ENCODE data around the gene L2HGDH.
A peak's percentile ranks its signal among the peaks of the same experiment; 100 is the strongest.

Gene L2HGDH

GRCh38 chr14:50335389-50335788, 23.4 kb upstream of the L2HGDH start:
- H3K18ac ChIP-seq (ENCODE audit: low read length), result no peak overlapping the region
- peak overlapping the region in 1 of 2 donors; percentile 35 for H3K4me3 ChIP-seq (ENCODE audit: low read length in 2 of 2)
- no peak overlapping the region for H2BK15ac ChIP-seq (ENCODE audit: low read length)
- H4K91ac ChIP-seq (ENCODE audit: low read depth, low read length, poor library complexity), result no peak overlapping the region
- H2BK120ac ChIP-seq (ENCODE audit: low read depth, low read length), result no peak overlapping the region
- H2BK5ac ChIP-seq (ENCODE audit: low read length), result no peak overlapping the region
- DNase-seq (ENCODE audit: low spot score), result peak; percentile 81
- no peak overlapping the region for H2BK12ac ChIP-seq (ENCODE audit: low read length)
- no peak overlapping the region for H3K4me2 ChIP-seq (ENCODE audit: insufficient read depth, low read length, poor library complexity, severe bottlenecking)
- H3K14ac ChIP-seq (ENCODE audit: low read length), result no peak overlapping the region
- no CpG with 5 or more reads among the region's 7 CpGs for WGBS, 2 donors (ENCODE audit: extremely low coverage in 2 of 2, insufficient read length in 2 of 2, insufficient replicate concordance in 1 of 2)
- H2AFZ ChIP-seq (ENCODE audit: low read length), result peak overlapping the region; percentile 64
- peak overlapping the region; percentile 85 for H3K27ac ChIP-seq (replicated peaks; ENCODE audit: low read length)
- no peaks in the 10 kb centered on the region for H3K9me3 ChIP-seq (replicated peaks in 1 of 2; ENCODE audit: control insufficient read depth in 2 of 2, insufficient read depth in 1 of 2, low read depth in 1 of 2, low read length in 2 of 2)
- no peak overlapping the region for H4K8ac ChIP-seq (ENCODE audit: low read depth, low read length)
- no peaks in the 10 kb centered on the region for H3K79me1 ChIP-seq (ENCODE audit: low read depth, low read length)
- peaks cover 7 to 14% of the 10 kb centered on the region in 2 donors for H3K4me1 ChIP-seq (ENCODE audit: control insufficient read depth in 2 of 2, insufficient read depth in 1 of 2, low read depth in 1 of 2, low read length in 2 of 2)
- H2AK5ac ChIP-seq (ENCODE audit: low read depth, low read length), result no peak overlapping the region
- H3K4ac ChIP-seq (ENCODE audit: low read length), result no peak overlapping the region
- H3K9ac ChIP-seq (ENCODE audit: low read depth, low read length, poor library complexity), result no peak overlapping the region
- no peaks in the 10 kb centered on the region for H3K27me3 ChIP-seq (ENCODE audit: control insufficient read depth in 3 of 3, insufficient read depth in 3 of 3, low read depth in 1 of 3, low read length in 3 of 3)
- peaks cover 0 to 15% of the 10 kb centered on the region in 2 donors for H3K36me3 ChIP-seq (replicated peaks in 1 of 2; ENCODE audit: control insufficient read depth in 2 of 2, insufficient read depth in 2 of 2, low read length in 2 of 2)
- no peak overlapping the region for H3K23ac ChIP-seq (ENCODE audit: low read depth, low read length, poor library complexity)

GRCh38 chr14:50334211-50334610, 22.2 kb upstream of the L2HGDH start:
- H3K27ac ChIP-seq (replicated peaks; ENCODE audit: low read length), result peak overlapping the region; percentile 13
- H3K23ac ChIP-seq (ENCODE audit: low read depth, low read length, poor library complexity), result no peak overlapping the region
- H3K27me3 ChIP-seq (ENCODE audit: control insufficient read depth in 3 of 3, insufficient read depth in 3 of 3, low read depth in 1 of 3, low read length in 3 of 3), result no peaks in the 10 kb centered on the region
- no peak overlapping the region for H3K14ac ChIP-seq (ENCODE audit: low read length)
- no peak overlapping the region for H2BK12ac ChIP-seq (ENCODE audit: low read length)
- H3K4ac ChIP-seq (ENCODE audit: low read length), result no peak overlapping the region
- H3K36me3 ChIP-seq (replicated peaks in 1 of 2; ENCODE audit: control insufficient read depth in 2 of 2, insufficient read depth in 2 of 2, low read length in 2 of 2), result peaks cover 0 to 27% of the 10 kb centered on the region in 2 donors
- no peaks in the 10 kb centered on the region for H3K9me3 ChIP-seq (replicated peaks in 1 of 2; ENCODE audit: control insufficient read depth in 2 of 2, insufficient read depth in 1 of 2, low read depth in 1 of 2, low read length in 2 of 2)
- H4K91ac ChIP-seq (ENCODE audit: low read depth, low read length, poor library complexity), result no peak overlapping the region
- peaks cover 7 to 14% of the 10 kb centered on the region in 2 donors for H3K4me1 ChIP-seq (ENCODE audit: control insufficient read depth in 2 of 2, insufficient read depth in 1 of 2, low read depth in 1 of 2, low read length in 2 of 2)
- H3K79me1 ChIP-seq (ENCODE audit: low read depth, low read length), result no peaks in the 10 kb centered on the region
- H3K4me2 ChIP-seq (ENCODE audit: insufficient read depth, low read length, poor library complexity, severe bottlenecking), result no peak overlapping the region
- H2BK5ac ChIP-seq (ENCODE audit: low read length), result no peak overlapping the region
- no peak overlapping the region for H3K18ac ChIP-seq (ENCODE audit: low read length)
- no peak overlapping the region for H2BK15ac ChIP-seq (ENCODE audit: low read length)
- H4K8ac ChIP-seq (ENCODE audit: low read depth, low read length), result no peak overlapping the region
- WGBS, 2 donors (ENCODE audit: extremely low coverage in 2 of 2, insufficient read length in 2 of 2, insufficient replicate concordance in 1 of 2), result no CpG with 5 or more reads among the region's 8 CpGs
- no peak overlapping the region for H3K9ac ChIP-seq (ENCODE audit: low read depth, low read length, poor library complexity)
- H2AK5ac ChIP-seq (ENCODE audit: low read depth, low read length), result no peak overlapping the region
- H3K4me3 ChIP-seq (ENCODE audit: low read length in 2 of 2), result no peak overlapping the region
- no peak overlapping the region for H2BK120ac ChIP-seq (ENCODE audit: low read depth, low read length)
- no peak for DNase-seq (ENCODE audit: low spot score)
- H2AFZ ChIP-seq (ENCODE audit: low read length), result no peak overlapping the region

GRCh38 chr14:50333014-50333509, 21.0 kb upstream of the L2HGDH start:
- Histone ChIP-seq H3K79me1 (ENCODE audit: low read depth, low read length) (no peaks in the 10 kb centered on the region), H3K18ac (ENCODE audit: low read length) (no peak overlapping the region), H3K4me1 (ENCODE audit: control insufficient read depth in 2 of 2, insufficient read depth in 1 of 2, low read depth in 1 of 2, low read length in 2 of 2) (peaks cover 7 to 14% of the 10 kb centered on the region in 2 donors), H3K27me3 (ENCODE audit: control insufficient read depth in 3 of 3, insufficient read depth in 3 of 3, low read depth in 1 of 3, low read length in 3 of 3) (no peaks in the 10 kb centered on the region), H3K36me3 (replicated peaks in 1 of 2; ENCODE audit: control insufficient read depth in 2 of 2, insufficient read depth in 2 of 2, low read length in 2 of 2) (peaks cover 0 to 36% of the 10 kb centered on the region in 2 donors), H3K9ac (ENCODE audit: low read depth, low read length, poor library complexity) (no peak overlapping the region), H4K8ac (ENCODE audit: low read depth, low read length) (no peak overlapping the region), H2BK5ac (ENCODE audit: low read length) (no peak overlapping the region), H3K23ac (ENCODE audit: low read depth, low read length, poor library complexity) (no peak overlapping the region), H2BK15ac (ENCODE audit: low read length) (no peak overlapping the region), H3K27ac (replicated peaks; ENCODE audit: low read length) (no peak overlapping the region), H4K91ac (ENCODE audit: low read depth, low read length, poor library complexity) (no peak overlapping the region), H2AK5ac (ENCODE audit: low read depth, low read length) (no peak overlapping the region), H3K9me3 (replicated peaks in 1 of 2; ENCODE audit: control insufficient read depth in 2 of 2, insufficient read depth in 1 of 2, low read depth in 1 of 2, low read length in 2 of 2) (no peaks in the 10 kb centered on the region), H2AFZ (ENCODE audit: low read length) (no peak overlapping the region), H3K4me2 (ENCODE audit: insufficient read depth, low read length, poor library complexity, severe bottlenecking) (no peak overlapping the region), H2BK120ac (ENCODE audit: low read depth, low read length) (no peak overlapping the region), H3K4ac (ENCODE audit: low read length) (no peak overlapping the region), H3K14ac (ENCODE audit: low read length) (no peak overlapping the region), H3K4me3 (ENCODE audit: low read length in 2 of 2) (no peak overlapping the region), H2BK12ac (ENCODE audit: low read length) (no peak overlapping the region)
- WGBS, 2 donors (ENCODE audit: extremely low coverage in 2 of 2, insufficient read length in 2 of 2, insufficient replicate concordance in 1 of 2), result no CpG with 5 or more reads among the region's 3 CpGs
- no peak for DNase-seq (ENCODE audit: low spot score)

DNA sequence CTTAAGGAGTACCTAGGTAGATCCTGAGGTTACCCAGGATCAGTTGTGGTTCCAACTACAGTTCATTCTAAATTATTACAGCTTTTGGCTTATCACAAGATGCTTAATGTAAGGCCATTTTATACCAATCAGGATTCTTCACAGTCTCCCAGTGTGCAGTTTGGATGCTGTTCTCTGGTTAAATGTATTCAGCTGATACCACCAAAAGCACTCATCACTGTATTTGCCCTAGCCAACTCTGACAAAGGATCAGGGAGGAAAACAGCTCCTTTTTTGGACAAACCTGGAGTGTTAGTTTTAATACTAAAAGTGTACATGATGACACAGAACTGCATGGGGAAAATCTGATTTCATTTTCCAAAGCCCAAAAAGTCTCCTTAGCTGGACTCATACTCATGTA, 19.6 kb upstream of the L2HGDH start:
- H2BK15ac ChIP-seq (ENCODE audit: low read length), result no peak overlapping the region
- H2BK120ac ChIP-seq (ENCODE audit: low read depth, low read length), result no peak overlapping the region
- H3K4me3 ChIP-seq (ENCODE audit: low read length in 2 of 2), result no peak overlapping the region
- no peak overlapping the region for H3K23ac ChIP-seq (ENCODE audit: low read depth, low read length, poor library complexity)
- no peak overlapping the region for H2AK5ac ChIP-seq (ENCODE audit: low read depth, low read length)
- no peak overlapping the region for H3K4me2 ChIP-seq (ENCODE audit: insufficient read depth, low read length, poor library complexity, severe bottlenecking)
- H2AFZ ChIP-seq (ENCODE audit: low read length), result no peak overlapping the region
- H3K27me3 ChIP-seq (ENCODE audit: control insufficient read depth in 3 of 3, insufficient read depth in 3 of 3, low read depth in 1 of 3, low read length in 3 of 3), result no peaks in the 10 kb centered on the region
- H3K18ac ChIP-seq (ENCODE audit: low read length), result no peak overlapping the region
- no peak overlapping the region for H3K9ac ChIP-seq (ENCODE audit: low read depth, low read length, poor library complexity)
- H2BK5ac ChIP-seq (ENCODE audit: low read length), result no peak overlapping the region
- peaks cover 0 to 47% of the 10 kb centered on the region in 2 donors for H3K36me3 ChIP-seq (replicated peaks in 1 of 2; ENCODE audit: control insufficient read depth in 2 of 2, insufficient read depth in 2 of 2, low read length in 2 of 2)
- no peak overlapping the region for H2BK12ac ChIP-seq (ENCODE audit: low read length)
- H4K8ac ChIP-seq (ENCODE audit: low read depth, low read length), result no peak overlapping the region
- H3K4me1 ChIP-seq (ENCODE audit: control insufficient read depth in 2 of 2, insufficient read depth in 1 of 2, low read depth in 1 of 2, low read length in 2 of 2), result peaks cover 7 to 14% of the 10 kb centered on the region in 2 donors
- H3K27ac ChIP-seq (replicated peaks; ENCODE audit: low read length), result no peak overlapping the region
- no peak overlapping the region for H3K14ac ChIP-seq (ENCODE audit: low read length)
- no peaks in the 10 kb centered on the region for H3K9me3 ChIP-seq (replicated peaks in 1 of 2; ENCODE audit: control insufficient read depth in 2 of 2, insufficient read depth in 1 of 2, low read depth in 1 of 2, low read length in 2 of 2)
- H4K91ac ChIP-seq (ENCODE audit: low read depth, low read length, poor library complexity), result no peak overlapping the region
- no peaks in the 10 kb centered on the region for H3K79me1 ChIP-seq (ENCODE audit: low read depth, low read length)
- H3K4ac ChIP-seq (ENCODE audit: low read length), result no peak overlapping the region
- DNase-seq (ENCODE audit: low spot score), result no peak
